Cortex of kidney (tissue), 1 donor: ENCODE results near the gene CYP2A7.
"Not testable (repeated sequence)": the region's sequence is repeated elsewhere in the genome, so short reads cannot be mapped to it uniquely, and the experiment has no call there.

Source experiments
- DNase-seq: peaks from one replicate; lab custom pipeline; 2025; lab: John Stamatoyannopoulos, UW

The CYP2A7 gene

GRCh38 chr19:40882062-40882461, at the start of gene CYP2A7:
Gene CYP2A7 (minus strand): TSS chr19:40882231. CDS start chr19:40882210, 21 bp downstream.
- DNase-seq = not testable (repeated sequence)

- not testable (repeated sequence) for DNase-seq
Measured at GRCh38 chr19:40930799-40931198, 48.8 kb upstream of the CYP2A7 start.

- not testable (repeated sequence) for DNase-seq
Measured at GRCh38 chr19:40929942-40930341, 47.9 kb upstream of the CYP2A7 start.

- no peak for DNase-seq
Measured at GRCh38 chr19:40928850-40929249, 46.8 kb upstream of the CYP2A7 start.

GRCh38 chr19:40927567-40927966, 45.5 kb upstream of the CYP2A7 start:
- no peak for DNase-seq

- not testable (repeated sequence) for DNase-seq
Measured at GRCh38 chr19:40926276-40926675, 44.2 kb upstream of the CYP2A7 start.

- DNase-seq = no peak
Measured at GRCh38 chr19:40923934-40924391, 41.9 kb upstream of the CYP2A7 start.

GRCh38 chr19:40922237-40923160, 40.5 kb upstream of the CYP2A7 start:
- DNase-seq = not testable (repeated sequence)

GRCh38 chr19:40921005-40921897, 39.2 kb upstream of the CYP2A7 start:
- DNase-seq = no peak

- DNase-seq = no peak
Measured at GRCh38 chr19:40920300-40921004, 38.4 kb upstream of the CYP2A7 start.

GRCh38 chr19:40919530-40920299, 37.7 kb upstream of the CYP2A7 start:
- not testable (repeated sequence) for DNase-seq

GRCh38 chr19:40918303-40918702, 36.3 kb upstream of the CYP2A7 start:
- not testable (repeated sequence) for DNase-seq

GRCh38 chr19:40908976-40909375, 26.9 kb upstream of the CYP2A7 start:
- no peak for DNase-seq

GRCh38 chr19:40907968-40908735, 26.1 kb upstream of the CYP2A7 start:
- no peak for DNase-seq

- DNase-seq = no peak
Measured at GRCh38 chr19:40906512-40906911, 24.5 kb upstream of the CYP2A7 start.

- DNase-seq = not testable (repeated sequence)
Measured at GRCh38 chr19:40904673-40905156, 22.7 kb upstream of the CYP2A7 start.

GRCh38 chr19:40901975-40902750, 20.1 kb upstream of the CYP2A7 start:
- DNase-seq = not testable (repeated sequence)

- DNase-seq = not testable (repeated sequence)
Measured at GRCh38 chr19:40900521-40900920, 18.5 kb upstream of the CYP2A7 start.

- DNase-seq = not testable (repeated sequence)
Measured at GRCh38 chr19:40899964-40900363, 17.9 kb upstream of the CYP2A7 start.
